HepG2 (cell line): Measurements from ENCODE around the gene SLC25A10. TPM values are rescaled to one million over a fixed set of nuclear protein-coding genes. Genes with fewer than 3 reads are reported as not detected.
A peak's percentile ranks its signal among the peaks of the same experiment; 100 is the strongest.

ENCODE experiments used
- BORCS8-MEF2B ChIP-seq: sonication (generic); formaldehyde crosslinking; IDR thresholded peaks from 2 replicates; pipeline ENCODE4 v1.8.0; 2022; ENCODE audit warnings: mild to moderate bottlenecking, missing genetic modification reagents
- ETV6 ChIP-seq: sonication (generic); formaldehyde crosslinking; conservative IDR thresholded peaks from 2 replicates; pipeline ENCODE4 v1.4.0; 2020; ENCODE audit warnings: missing genetic modification reagents
- FOXC1 ChIP-seq: sonication (generic); formaldehyde crosslinking; IDR thresholded peaks from 2 replicates; pipeline ENCODE4 v1.8.0; 2022; ENCODE audit warnings: mild to moderate bottlenecking, missing genetic modification reagents, borderline replicate concordance
- HMGXB3 ChIP-seq: sonication (generic); formaldehyde crosslinking; IDR thresholded peaks from 2 replicates; pipeline ENCODE4 v1.4.0; 2020; ENCODE audit warnings: missing genetic modification reagents, borderline replicate concordance
- HNF4G ChIP-seq, 2 experiments: sonication (generic) in 1 of 2; formaldehyde crosslinking in 1 of 2; IDR thresholded peaks; 2 replicates each; pipeline versions ENCODE4 v1.4.0 to v1.6.1; 2011 to 2020; ENCODE audit warnings: borderline replicate concordance in 2 of 2, low read depth in 2 of 2, mild to moderate bottlenecking in 2 of 2, low read length in 1 of 2, missing genetic modification reagents in 1 of 2, moderate library complexity in 1 of 2
- MAZ ChIP-seq, 2 experiments: sonication (generic) in 1 of 2; formaldehyde crosslinking in 1 of 2; IDR thresholded peaks; 2 replicates each; pipeline versions ENCODE4 v1.5.0 to v1.6.1; 2012 to 2020; ENCODE audit warnings: low read depth in 2 of 2, mild to moderate bottlenecking in 2 of 2, borderline replicate concordance in 1 of 2, improper control_type of control experiment in 1 of 2, low read length in 1 of 2, missing genetic modification reagents in 1 of 2, moderate library complexity in 1 of 2
- NAIF1 ChIP-seq: sonication (generic); formaldehyde crosslinking; IDR thresholded peaks from 2 replicates; pipeline ENCODE4 v1.5.0; 2020; ENCODE audit warnings: mild to moderate bottlenecking, missing genetic modification reagents, borderline replicate concordance
- ONECUT2 ChIP-seq: sonication (generic); formaldehyde crosslinking; IDR thresholded peaks from 2 replicates; pipeline ENCODE4 v1.4.0; 2020; ENCODE audit warnings: missing genetic modification reagents
- POLR2G ChIP-seq: fragments of 200-400 bp; formaldehyde crosslinking; IDR thresholded peaks from 2 replicates; pipeline ENCODE4 v1.6.1; 2018; ENCODE audit warnings: mild to moderate bottlenecking, low read depth, low read length, moderate library complexity
- RARA ChIP-seq: IDR thresholded peaks from 2 replicates; pipeline ENCODE4 v1.6.1; 2016; ENCODE audit warnings: missing genetic modification reagents, missing compliant biosample characterization
- SIN3B ChIP-seq: fragments of 150-350 bp; IDR thresholded peaks from 2 replicates; pipeline ENCODE4 v1.6.1; 2014; ENCODE audit warnings: low read length
- SMAD9 ChIP-seq: sonication (generic); formaldehyde crosslinking; IDR thresholded peaks from 2 replicates; pipeline ENCODE4 v1.5.1; 2020; ENCODE audit warnings: mild to moderate bottlenecking, missing genetic modification reagents
- TMF1 ChIP-seq: sonication (generic); formaldehyde crosslinking; IDR thresholded peaks from 2 replicates; pipeline ENCODE4 v1.8.1; 2022; ENCODE audit warnings: low read depth, missing genetic modification reagents
- ZNF234 ChIP-seq: sonication (generic); formaldehyde crosslinking; conservative IDR thresholded peaks from 2 replicates; pipeline ENCODE4 v1.5.1; 2020; ENCODE audit warnings: mild to moderate bottlenecking, missing genetic modification reagents
- ZNF264 ChIP-seq: sonication (generic); formaldehyde crosslinking; IDR thresholded peaks from 2 replicates; pipeline ENCODE4 v1.4.0; 2020; ENCODE audit warnings: missing genetic modification reagents
- ZNF615 ChIP-seq: sonication (generic); formaldehyde crosslinking; IDR thresholded peaks from 2 replicates; pipeline ENCODE4 v1.5.0; 2020; ENCODE audit warnings: mild to moderate bottlenecking, missing genetic modification reagents, borderline replicate concordance
- ZNF768 ChIP-seq: sonication (generic); formaldehyde crosslinking; IDR thresholded peaks from 2 replicates; pipeline ENCODE4 v1.4.0; 2020; ENCODE audit warnings: missing genetic modification reagents
- ZSCAN12 ChIP-seq: sonication (generic); formaldehyde crosslinking; IDR thresholded peaks from 2 replicates; pipeline ENCODE4 v1.9.0; 2021; ENCODE audit warnings: mild to moderate bottlenecking, missing genetic modification reagents
- polyA plus RNA-seq, 8 experiments: library from polyadenylated mRNA; depleted of rRNA in 3 of 8; stranded (reverse) in 7 of 8; unstranded in 1 of 8; fragments of >200 nt; fragmentation: Illumina TruSeq in 4 of 8; extraction: Trizol in 4 of 8; gene quantifications; 2 replicates each; pipeline versions ENCODE4 v1.2.1 to v1.2.3, GENCODE V29; 2011 to 2016; ENCODE audit warnings: low read depth in 4 of 8, missing spikeins in 1 of 8, mixed read lengths in 1 of 8; ENCODE audit not compliant: insufficient read depth in 1 of 8
- total RNA-seq, 5 experiments: library from RNA; depleted of rRNA; stranded (reverse); fragments of >200 nt; fragmentation: Illumina TruSeq; extraction: Trizol; gene quantifications; 2 replicates each; pipeline ENCODE4 v1.2.3, GENCODE V29; 2016; ENCODE audit warnings: low read depth in 1 of 5
- TF ChIP-seq, protein P1 (sequence below): sonication (generic); formaldehyde crosslinking; IDR thresholded peaks from 2 replicates; pipeline ENCODE4 v1.8.1; 2023; ENCODE audit warnings: mild to moderate bottlenecking, moderate library complexity, missing genetic modification reagents
- TF ChIP-seq, protein P2 (sequence below): sonication (generic); formaldehyde crosslinking; IDR thresholded peaks from 2 replicates; pipeline ENCODE4 v1.4.0; 2020; ENCODE audit warnings: mild to moderate bottlenecking, missing genetic modification reagents
- TF ChIP-seq, protein P3 (sequence below): IDR thresholded peaks from 2 replicates; pipeline ENCODE4 v1.6.1; 2018; ENCODE audit warnings: missing genetic modification reagents, mild to moderate bottlenecking, missing compliant biosample characterization

Gene SLC25A10
- total and polyA plus RNA-seq, 2 of the 13 experiments (the other 11 are each of a cell fraction or from before 2014, with no cell fraction given): 46.5 to 140 TPM

GRCh38 chr17:81713556-81714411, 1.7 kb downstream of the SLC25A10 start (continued):
- TF ChIP-seq, protein P1, sequence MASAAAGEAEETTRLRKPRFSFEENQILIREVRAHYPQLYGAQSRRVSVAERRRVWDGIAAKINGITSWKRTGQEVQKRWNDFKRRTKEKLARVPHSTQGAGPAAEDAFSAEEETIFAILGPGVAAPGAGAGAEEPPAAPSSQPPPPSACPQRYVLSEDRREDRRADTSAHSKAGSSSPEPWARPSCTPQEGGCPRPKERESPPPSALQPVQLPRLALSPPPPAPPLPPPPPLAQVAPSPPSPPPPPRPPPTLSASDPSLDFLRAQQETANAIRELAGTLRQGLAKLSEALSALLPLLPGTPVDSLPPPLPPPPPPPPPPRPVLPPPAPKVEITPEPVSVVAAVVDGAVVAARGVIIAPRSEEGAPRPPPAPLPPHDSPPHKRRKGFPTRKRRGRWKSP: peak; percentile 77
- TF ChIP-seq HNF4G (IDR thresholded peaks at IDR 0.05; ENCODE audit: borderline replicate concordance, low read depth, low read length) (peak; percentile 58), HNF4G (CRISPR knock-in tag; IDR thresholded peaks at IDR 0.05; ENCODE audit: borderline replicate concordance, low read depth) (peak; percentile 57; the same call in 1 of the 2 replicates), ETV6 (no peak; the same call in 1 of the 2 replicates), ZNF264 (CRISPR knock-in tag) (no peak), HMGXB3 (CRISPR knock-in tag) (peak; percentile 48; the same call in 1 of the 2 replicates), SMAD9 (CRISPR knock-in tag) (peak; percentile 24; the same call in 1 of the 2 replicates), RARA (CRISPR knock-in tag) (peak; percentile 49), BORCS8-MEF2B (CRISPR knock-in tag) (peak; percentile 96), TMF1 (CRISPR knock-in tag) (peak; percentile 72; the same call in 1 of the 2 replicates), ZNF615 (no peak), FOXC1 (CRISPR knock-in tag) (peak; percentile 60; the same call in 1 of the 2 replicates), ONECUT2 (no peak), POLR2G (peak; percentile 77), SIN3B (no peak), NAIF1 (CRISPR knock-in tag) (no peak), ZNF234 (no peak; the same call in 1 of the 2 replicates), ZNF768 (CRISPR knock-in tag) (peak; percentile 55), MAZ (IDR thresholded peaks at IDR 0.05; ENCODE audit: borderline replicate concordance, low read depth, low read length) (no peak), MAZ (CRISPR knock-in tag; IDR thresholded peaks at IDR 0.05; ENCODE audit: low read depth) (peak; percentile 78), ZSCAN12 (0 out of 2 replicates have a peak, but pooled peaks have one; percentile 46)
- TF ChIP-seq, protein P2, sequence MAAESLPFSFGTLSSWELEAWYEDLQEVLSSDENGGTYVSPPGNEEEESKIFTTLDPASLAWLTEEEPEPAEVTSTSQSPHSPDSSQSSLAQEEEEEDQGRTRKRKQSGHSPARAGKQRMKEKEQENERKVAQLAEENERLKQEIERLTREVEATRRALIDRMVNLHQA (CRISPR knock-in tag): no peak
- TF ChIP-seq, protein P3, sequence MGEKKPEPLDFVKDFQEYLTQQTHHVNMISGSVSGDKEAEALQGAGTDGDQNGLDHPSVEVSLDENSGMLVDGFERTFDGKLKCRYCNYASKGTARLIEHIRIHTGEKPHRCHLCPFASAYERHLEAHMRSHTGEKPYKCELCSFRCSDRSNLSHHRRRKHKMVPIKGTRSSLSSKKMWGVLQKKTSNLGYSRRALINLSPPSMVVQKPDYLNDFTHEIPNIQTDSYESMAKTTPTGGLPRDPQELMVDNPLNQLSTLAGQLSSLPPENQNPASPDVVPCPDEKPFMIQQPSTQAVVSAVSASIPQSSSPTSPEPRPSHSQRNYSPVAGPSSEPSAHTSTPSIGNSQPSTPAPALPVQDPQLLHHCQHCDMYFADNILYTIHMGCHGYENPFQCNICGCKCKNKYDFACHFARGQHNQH (CRISPR knock-in tag): peak; percentile 76
